SKM-1 treated with dmso at 0.1 percent for 144 hours (cell line): ENCODE results near the gene RANGAP1.
"Not testable (repeated sequence)": the region's sequence is repeated elsewhere in the genome, so short reads cannot be mapped to it uniquely, and the experiment has no call there.

Experiments
- DNase-seq: peaks from one replicate; lab custom pipeline; 2025; ENCODE audit not compliant: unreplicated experiment; lab: John Stamatoyannopoulos, UW

Gene RANGAP1

GRCh38 chr22:41261541-41262249 is 24.3 kb downstream of the RANGAP1 start:
- no peak for DNase-seq

GRCh38 chr22:41260871-41261270 is 25.1 kb downstream of the RANGAP1 start:
- DNase-seq = no peak

GRCh38 chr22:41259756-41260155 is 26.2 kb downstream of the RANGAP1 start:
- not testable (repeated sequence) for DNase-seq

GRCh38 chr22:41257696-41258095 is 28.3 kb downstream of the RANGAP1 start:
- DNase-seq = no peak

- DNase-seq = no peak
These were observed 29.4 kb downstream of the RANGAP1 start for GRCh38 chr22:41256254-41257253.

- no peak for DNase-seq
These were observed 31.8 kb downstream of the RANGAP1 start for GRCh38 chr22:41254230-41254629.

- no peak for DNase-seq
These were observed 33.6 kb downstream of the RANGAP1 start for GRCh38 chr22:41252365-41252764.

GRCh38 chr22:41250127-41250526 is 35.9 kb downstream of the RANGAP1 start:
- no peak for DNase-seq

- no peak for DNase-seq
These were observed 36.5 kb downstream of the RANGAP1 start for GRCh38 chr22:41249442-41249841.

GRCh38 chr22:41248758-41249157 is 37.2 kb downstream of the RANGAP1 start:
- DNase-seq = no peak

GRCh38 chr22:41248314-41248713 is 37.7 kb downstream of the RANGAP1 start:
- DNase-seq = no peak

GRCh38 chr22:41247703-41248102 is 38.3 kb downstream of the RANGAP1 start:
- DNase-seq = no peak

GRCh38 chr22:41245917-41246499 is 40.0 kb downstream of the RANGAP1 start:
- no peak for DNase-seq

GRCh38 chr22:41243361-41243760 is 42.6 kb downstream of the RANGAP1 start:
- DNase-seq = no peak

- DNase-seq = no peak
These were observed 43.4 kb downstream of the RANGAP1 start for GRCh38 chr22:41242396-41243117.

- DNase-seq = no peak
These were observed 44.8 kb downstream of the RANGAP1 start for GRCh38 chr22:41241133-41241676.

GRCh38 chr22:41240377-41241132 is 45.4 kb downstream of the RANGAP1 start, which contains the start of gene CHADL:
Gene CHADL (minus strand): TSS chr22:41240931. CDS start chr22:41240881, 50 bp downstream.
- no peak for DNase-seq

GRCh38 chr22:41239443-41240128 is 46.4 kb downstream of the RANGAP1 start:
- no peak for DNase-seq
